ENCODE data around the gene MYL7.

Gene MYL7

DNA sequence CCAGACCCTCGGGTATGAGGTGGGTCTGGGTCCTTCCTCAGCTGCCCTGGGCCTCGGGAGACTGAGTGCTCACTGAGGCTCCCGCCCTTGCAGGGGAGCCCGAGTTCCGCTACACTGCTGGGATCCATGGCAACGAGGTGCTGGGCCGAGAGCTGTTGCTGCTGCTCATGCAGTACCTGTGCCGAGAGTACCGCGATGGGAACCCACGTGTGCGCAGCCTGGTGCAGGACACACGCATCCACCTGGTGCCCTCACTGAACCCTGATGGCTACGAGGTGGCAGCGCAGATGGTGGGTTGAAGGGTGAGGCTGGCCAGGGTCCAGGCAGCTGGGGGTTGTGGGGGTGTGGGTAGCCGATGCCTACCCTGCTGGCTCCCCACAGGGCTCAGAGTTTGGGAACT lies 29.4 kb downstream of the MYL7 start:
- H3K79me2 ChIP-seq (ENCODE audit: insufficient read depth, low read length): no peaks in the 10 kb centered on the region
- H3K27me3 ChIP-seq (ENCODE audit: insufficient read depth, low read length): peaks cover 3% of the 10 kb centered on the region; the same call in 1 of the 2 replicates
- peaks cover 33% of the 10 kb centered on the region for H3K36me3 ChIP-seq (ENCODE audit: insufficient read depth, low read length)
- H2AFZ ChIP-seq (ENCODE audit: low read length): no peak overlapping the region
- no peak overlapping the region for H3K4me3 ChIP-seq (ENCODE audit: low read depth, low read length, poor library complexity, severe bottlenecking)
- no peaks in the 10 kb centered on the region for H4K20me1 ChIP-seq (ENCODE audit: insufficient read depth, low read length)
- TF ChIP-seq, protein P1, sequence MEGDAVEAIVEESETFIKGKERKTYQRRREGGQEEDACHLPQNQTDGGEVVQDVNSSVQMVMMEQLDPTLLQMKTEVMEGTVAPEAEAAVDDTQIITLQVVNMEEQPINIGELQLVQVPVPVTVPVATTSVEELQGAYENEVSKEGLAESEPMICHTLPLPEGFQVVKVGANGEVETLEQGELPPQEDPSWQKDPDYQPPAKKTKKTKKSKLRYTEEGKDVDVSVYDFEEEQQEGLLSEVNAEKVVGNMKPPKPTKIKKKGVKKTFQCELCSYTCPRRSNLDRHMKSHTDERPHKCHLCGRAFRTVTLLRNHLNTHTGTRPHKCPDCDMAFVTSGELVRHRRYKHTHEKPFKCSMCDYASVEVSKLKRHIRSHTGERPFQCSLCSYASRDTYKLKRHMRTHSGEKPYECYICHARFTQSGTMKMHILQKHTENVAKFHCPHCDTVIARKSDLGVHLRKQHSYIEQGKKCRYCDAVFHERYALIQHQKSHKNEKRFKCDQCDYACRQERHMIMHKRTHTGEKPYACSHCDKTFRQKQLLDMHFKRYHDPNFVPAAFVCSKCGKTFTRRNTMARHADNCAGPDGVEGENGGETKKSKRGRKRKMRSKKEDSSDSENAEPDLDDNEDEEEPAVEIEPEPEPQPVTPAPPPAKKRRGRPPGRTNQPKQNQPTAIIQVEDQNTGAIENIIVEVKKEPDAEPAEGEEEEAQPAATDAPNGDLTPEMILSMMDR (IDR thresholded peaks at IDR 0.05; ENCODE audit: low read length): no peak
- no peak for TF ChIP-seq EZH2 (IDR thresholded peaks at IDR 0.05; ENCODE audit: borderline replicate concordance, low read length)
- H3K4me2 ChIP-seq (ENCODE audit: low read length): no peak overlapping the region
- H3F3A ChIP-seq (ENCODE audit: insufficient read depth, low read length): no peaks in the 10 kb centered on the region
- H3K9ac ChIP-seq (ENCODE audit: low read length): no peak overlapping the region
- H3K9me3 ChIP-seq (ENCODE audit: low read length): no peaks in the 10 kb centered on the region
- peaks cover 5% of the 10 kb centered on the region for H3K4me1 ChIP-seq (ENCODE audit: insufficient read depth, low read length, severe bottlenecking)
- H3K27ac ChIP-seq (ENCODE audit: low read depth, low read length, poor library complexity, severe bottlenecking): no peak overlapping the region
- no peaks in the 10 kb centered on the region for H3K9me2 ChIP-seq (ENCODE audit: low read depth, low read length)

DNA sequence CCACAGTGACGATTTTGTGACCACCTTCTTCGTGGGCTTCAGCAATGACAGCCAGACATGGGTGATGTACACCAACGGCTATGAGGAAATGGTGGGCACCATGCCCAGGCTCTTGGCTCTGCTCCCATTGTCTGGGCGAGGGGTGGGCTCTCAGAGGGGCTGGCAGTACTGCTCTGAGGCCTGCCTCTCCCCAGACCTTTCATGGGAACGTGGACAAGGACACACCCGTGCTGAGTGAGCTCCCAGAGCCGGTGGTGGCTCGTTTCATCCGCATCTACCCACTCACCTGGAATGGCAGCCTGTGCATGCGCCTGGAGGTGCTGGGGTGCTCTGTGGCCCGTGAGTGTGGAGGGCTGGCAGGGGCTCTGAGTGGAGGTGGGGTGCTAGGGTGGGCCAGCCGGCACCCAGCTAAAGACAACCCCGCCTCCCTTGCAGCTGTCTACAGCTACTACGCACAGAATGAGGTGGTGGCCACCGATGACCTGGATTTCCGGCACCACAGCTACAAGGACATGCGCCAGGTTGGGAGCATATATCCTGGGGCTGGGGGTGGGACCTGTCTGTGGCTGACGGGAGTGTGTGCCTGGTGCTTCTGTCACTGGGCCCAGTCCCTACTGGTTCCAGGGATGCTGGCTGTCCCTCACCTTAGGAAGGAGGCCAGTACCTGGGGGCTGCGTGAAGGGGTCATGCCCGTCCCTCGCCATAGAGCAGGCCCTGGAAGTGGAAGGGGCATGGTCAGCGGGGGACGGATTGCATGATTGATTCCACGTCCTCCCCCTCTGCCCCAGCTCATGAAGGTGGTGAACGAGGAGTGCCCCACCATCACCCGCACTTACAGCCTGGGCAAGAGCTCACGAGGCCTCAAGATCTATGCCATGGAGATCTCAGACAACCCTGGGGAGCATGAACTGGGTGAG lies 30.2 kb downstream of the MYL7 start:
- no peak overlapping the region for H3K4me2 ChIP-seq (ENCODE audit: low read length)
- no peaks in the 10 kb centered on the region for H3K79me2 ChIP-seq (ENCODE audit: insufficient read depth, low read length)
- no peak for TF ChIP-seq EZH2 (IDR thresholded peaks at IDR 0.05; ENCODE audit: borderline replicate concordance, low read length)
- TF ChIP-seq, protein P1 (IDR thresholded peaks at IDR 0.05; ENCODE audit: low read length): no peak

DNA sequence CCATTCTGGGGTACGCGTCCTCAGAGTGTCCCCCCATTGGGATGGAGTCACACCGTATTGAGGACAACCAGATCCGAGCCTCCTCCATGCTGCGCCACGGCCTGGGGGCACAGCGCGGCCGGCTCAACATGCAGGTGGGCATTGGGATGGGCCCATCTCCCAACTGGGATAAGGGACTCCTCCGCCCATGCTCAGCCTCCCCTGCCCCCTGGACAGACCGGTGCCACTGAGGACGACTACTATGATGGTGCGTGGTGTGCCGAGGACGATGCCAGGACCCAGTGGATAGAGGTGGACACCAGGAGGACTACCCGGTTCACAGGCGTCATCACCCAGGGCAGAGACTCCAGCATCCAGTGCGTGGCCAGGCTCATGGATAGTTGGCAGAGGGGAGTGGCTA lies 31.1 kb downstream of the MYL7 start:
- H3K4me3 ChIP-seq (ENCODE audit: low read depth, low read length, poor library complexity, severe bottlenecking): no peak overlapping the region
- H4K20me1 ChIP-seq (ENCODE audit: insufficient read depth, low read length): no peaks in the 10 kb centered on the region
- H3K9me2 ChIP-seq (ENCODE audit: low read depth, low read length): no peaks in the 10 kb centered on the region
- H3K27me3 ChIP-seq (ENCODE audit: insufficient read depth, low read length): peaks cover 13% of the 10 kb centered on the region
- H3K27ac ChIP-seq (ENCODE audit: low read depth, low read length, poor library complexity, severe bottlenecking): no peak overlapping the region
- H3K4me1 ChIP-seq (ENCODE audit: insufficient read depth, low read length, severe bottlenecking): peaks cover 5% of the 10 kb centered on the region
- H3K4me2 ChIP-seq (ENCODE audit: low read length): no peak overlapping the region
- no peaks in the 10 kb centered on the region for H3K79me2 ChIP-seq (ENCODE audit: insufficient read depth, low read length)
- no peak overlapping the region for H2AFZ ChIP-seq (ENCODE audit: low read length)
- peaks cover 15% of the 10 kb centered on the region for H3K36me3 ChIP-seq (ENCODE audit: insufficient read depth, low read length)
- H3F3A ChIP-seq (ENCODE audit: insufficient read depth, low read length): no peaks in the 10 kb centered on the region
- no peaks in the 10 kb centered on the region for H3K9me3 ChIP-seq (ENCODE audit: low read length)
- TF ChIP-seq, protein P1 (IDR thresholded peaks at IDR 0.05; ENCODE audit: low read length): no peak
- no peak for TF ChIP-seq EZH2 (IDR thresholded peaks at IDR 0.05; ENCODE audit: borderline replicate concordance, low read length)
- no peak overlapping the region for H3K9ac ChIP-seq (ENCODE audit: low read length)

More for the DNA sequence above, 30.2 kb downstream of the MYL7 start:
- H4K20me1 ChIP-seq (ENCODE audit: insufficient read depth, low read length): no peaks in the 10 kb centered on the region
- no peak overlapping the region for H3K4me3 ChIP-seq (ENCODE audit: low read depth, low read length, poor library complexity, severe bottlenecking)
- H2AFZ ChIP-seq (ENCODE audit: low read length): no peak overlapping the region
- no peaks in the 10 kb centered on the region for H3K9me2 ChIP-seq (ENCODE audit: low read depth, low read length)
- H3K27me3 ChIP-seq (ENCODE audit: insufficient read depth, low read length): peaks cover 9% of the 10 kb centered on the region
- H3K9ac ChIP-seq (ENCODE audit: low read length): no peak overlapping the region
- H3K27ac ChIP-seq (ENCODE audit: low read depth, low read length, poor library complexity, severe bottlenecking): no peak overlapping the region
- H3K36me3 ChIP-seq (ENCODE audit: insufficient read depth, low read length): peaks cover 25% of the 10 kb centered on the region
- H3F3A ChIP-seq (ENCODE audit: insufficient read depth, low read length): no peaks in the 10 kb centered on the region
- peaks cover 5% of the 10 kb centered on the region for H3K4me1 ChIP-seq (ENCODE audit: insufficient read depth, low read length, severe bottlenecking)
- no peaks in the 10 kb centered on the region for H3K9me3 ChIP-seq (ENCODE audit: low read length)

Measured in OCI-LY1 (cell line).